ENCODE measurements around the gene MYO3B.
A peak's percentile ranks its signal among the peaks of the same experiment; 100 is the strongest.

Gene MYO3B

DNA sequence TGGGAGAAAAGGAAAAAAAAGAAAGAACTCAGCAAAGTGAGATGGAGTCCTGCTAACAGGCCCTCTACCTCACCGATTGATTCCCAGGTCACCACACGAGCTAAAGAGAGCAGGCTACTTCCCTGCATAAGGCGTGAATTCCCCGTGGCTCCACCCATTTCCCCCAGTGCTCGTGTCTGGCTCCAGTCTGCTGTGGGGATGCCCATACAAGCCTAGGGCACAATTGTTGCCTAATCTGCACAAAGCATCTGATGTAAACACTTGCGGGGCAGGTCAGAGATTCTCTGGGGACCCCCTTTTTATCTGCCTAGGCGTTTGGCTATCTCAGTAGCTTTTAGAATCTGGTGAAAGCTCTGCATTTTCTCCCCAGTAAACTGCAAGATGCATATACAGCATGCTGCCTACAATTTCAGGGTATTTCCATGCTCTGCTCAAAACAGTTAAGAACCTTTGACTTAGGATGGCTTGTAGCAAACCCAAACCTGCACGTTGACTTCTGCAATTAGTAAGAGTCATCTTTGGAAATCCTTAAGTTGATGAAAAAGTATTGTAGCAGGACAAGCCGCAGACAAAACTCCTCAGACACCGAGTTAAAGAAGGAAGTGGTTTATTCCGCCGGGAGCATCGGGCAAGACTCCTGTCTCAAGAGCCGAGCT lies 34.8 kb downstream of the MYO3B start:
- DNase-seq, result peak; percentile 29
- TF ChIP-seq GATA1 (IDR thresholded peaks at IDR 0.05; ENCODE audit: low read depth, low read length) (no peak), POLR2A (IDR thresholded peaks at IDR 0.05; ENCODE audit: low read length) (no peak)

DNA sequence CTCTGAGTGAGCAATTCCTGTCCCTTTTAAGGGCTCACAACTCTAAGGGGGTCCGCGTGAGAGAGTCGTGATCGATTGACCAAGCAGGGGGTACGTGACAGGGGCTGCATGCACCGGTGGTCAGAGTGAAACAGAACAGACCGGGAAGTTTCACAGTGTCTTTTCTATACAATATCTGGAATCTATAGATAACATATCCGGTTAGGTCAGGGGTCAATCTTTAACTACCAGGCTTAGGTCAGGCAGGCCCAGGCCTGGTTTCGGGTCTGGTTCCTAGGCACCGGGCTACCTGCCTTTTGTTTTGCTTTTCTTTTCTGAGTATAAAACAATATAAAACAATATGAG lies 35.3 kb downstream of the MYO3B start:
- DNase-seq, result peak; percentile 29 to 57

DNA sequence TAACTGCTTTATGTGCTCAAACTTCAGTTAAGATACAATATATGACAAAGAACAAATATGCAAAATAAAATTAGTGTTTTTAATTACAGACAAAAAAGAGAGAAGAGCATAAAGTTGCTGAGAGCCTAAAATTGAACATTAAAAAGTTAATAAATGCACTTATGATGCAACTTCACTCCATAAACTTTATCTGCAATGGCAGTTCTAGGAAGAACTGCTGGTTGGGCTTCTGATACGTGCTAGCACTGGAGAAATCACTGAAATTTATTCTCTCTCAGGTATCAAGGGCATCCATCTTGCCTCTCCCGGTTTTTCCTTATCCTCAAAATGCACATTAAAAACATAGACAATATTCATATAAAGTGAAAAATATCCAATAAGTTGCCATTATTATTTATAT lies 35.7 kb downstream of the MYO3B start:
- DNase-seq, result peak; percentile 37
- TF ChIP-seq POLR2A (IDR thresholded peaks at IDR 0.05; ENCODE audit: low read length) (no peak), GATA1 (IDR thresholded peaks at IDR 0.05; ENCODE audit: low read depth, low read length) (no peak)

DNA sequence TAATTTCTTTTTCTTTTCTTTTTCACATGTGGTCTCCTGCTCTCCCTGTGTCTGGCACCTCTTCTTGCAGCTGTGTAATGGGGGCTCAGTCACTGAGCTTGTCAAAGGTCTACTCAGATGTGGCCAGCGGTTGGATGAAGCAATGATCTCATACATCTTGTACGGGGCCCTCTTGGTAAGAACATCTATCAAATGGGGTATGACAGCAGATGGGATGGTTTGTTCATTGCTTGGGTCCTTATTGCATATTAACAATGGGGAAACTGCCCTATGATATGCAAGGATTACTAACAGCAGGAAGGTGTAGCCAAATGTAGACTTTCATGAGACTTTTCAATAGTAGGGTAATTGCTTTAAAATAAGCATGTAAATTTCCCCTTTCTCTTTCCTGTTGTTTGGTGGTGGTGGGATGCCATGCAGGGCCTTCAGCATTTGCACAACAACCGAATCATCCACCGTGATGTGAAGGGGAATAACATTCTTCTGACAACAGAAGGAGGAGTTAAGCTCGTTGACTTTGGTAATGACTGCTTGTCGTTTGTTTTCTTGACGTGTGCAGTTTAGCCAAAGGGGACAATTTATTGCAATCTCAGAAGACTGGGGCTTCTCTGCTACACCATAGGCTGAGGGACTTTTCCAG lies 36.5 kb downstream of the MYO3B start:
- TF ChIP-seq GATA1 (IDR thresholded peaks at IDR 0.05; ENCODE audit: low read depth, low read length), result no peak
- no peak for TF ChIP-seq POLR2A (IDR thresholded peaks at IDR 0.05; ENCODE audit: low read length)
- DNase-seq, result no peak

DNA sequence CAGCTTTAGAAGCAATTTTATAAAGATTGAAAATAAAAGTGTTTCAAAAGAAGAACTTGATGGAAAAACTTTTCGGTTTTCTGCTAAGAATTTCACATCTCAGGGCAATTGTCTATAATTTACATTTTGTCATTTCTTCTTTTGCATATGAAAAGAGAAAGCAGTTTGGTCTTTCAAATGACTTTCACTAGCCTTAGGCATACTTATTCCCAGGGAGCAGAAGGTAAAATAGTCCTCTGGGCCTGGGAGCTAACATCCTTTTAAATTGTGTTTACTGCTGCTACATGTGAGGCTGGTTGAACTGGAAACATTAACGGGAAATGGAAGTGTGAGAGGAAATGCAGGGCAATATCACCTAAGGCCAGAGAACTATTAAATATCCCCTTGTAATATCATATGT lies 37.1 kb downstream of the MYO3B start:
- TF ChIP-seq GATA1 (IDR thresholded peaks at IDR 0.05; ENCODE audit: low read depth, low read length) (no peak), POLR2A (IDR thresholded peaks at IDR 0.05; ENCODE audit: low read length) (no peak)
- DNase-seq, result no peak

DNA sequence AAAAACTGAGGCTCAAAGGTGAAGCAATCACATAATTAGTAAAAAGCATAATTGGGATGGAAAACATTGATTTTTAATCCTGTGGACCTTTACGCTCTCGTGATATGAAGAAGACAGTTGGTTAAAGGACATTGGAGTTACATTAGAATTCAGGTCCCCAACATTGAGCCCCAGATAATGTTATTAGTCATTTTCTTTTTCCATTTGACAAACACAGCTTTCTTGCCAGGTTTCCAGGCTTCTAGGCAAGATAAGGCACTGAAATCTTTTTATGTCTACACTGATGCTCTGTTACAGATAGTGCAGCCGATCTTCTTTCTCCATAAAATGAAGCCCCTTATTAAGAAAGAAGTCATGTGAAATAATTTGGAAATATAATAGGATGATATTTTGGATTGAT lies 38.5 kb downstream of the MYO3B start:
- peak in 1 of 2 experiments; percentile 48 for DNase-seq
- TF ChIP-seq POLR2A (IDR thresholded peaks at IDR 0.05; ENCODE audit: low read length) (no peak), GATA1 (IDR thresholded peaks at IDR 0.05; ENCODE audit: low read depth, low read length) (no peak)

DNA sequence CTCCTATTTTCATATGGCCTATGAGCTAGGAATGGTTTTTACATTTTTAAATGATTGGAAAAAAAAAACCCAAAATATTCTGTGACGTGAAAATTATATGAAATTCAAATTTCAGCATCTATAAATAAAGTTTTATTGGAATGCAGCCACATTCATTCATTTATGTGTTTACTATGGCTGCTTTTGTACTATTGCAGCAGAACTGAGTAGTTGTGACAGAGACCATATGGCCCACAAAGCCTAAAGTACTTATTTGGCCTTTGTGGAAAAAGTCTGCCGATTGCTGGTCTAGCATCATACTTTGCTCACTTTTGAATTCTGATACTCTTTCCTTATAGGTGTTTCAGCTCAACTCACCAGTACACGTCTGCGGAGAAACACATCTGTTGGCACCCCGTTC lies 39.0 kb downstream of the MYO3B start:
- DNase-seq, result no peak
- TF ChIP-seq GATA1 (IDR thresholded peaks at IDR 0.05; ENCODE audit: low read depth, low read length), result no peak
- no peak for TF ChIP-seq POLR2A (IDR thresholded peaks at IDR 0.05; ENCODE audit: low read length)

DNA sequence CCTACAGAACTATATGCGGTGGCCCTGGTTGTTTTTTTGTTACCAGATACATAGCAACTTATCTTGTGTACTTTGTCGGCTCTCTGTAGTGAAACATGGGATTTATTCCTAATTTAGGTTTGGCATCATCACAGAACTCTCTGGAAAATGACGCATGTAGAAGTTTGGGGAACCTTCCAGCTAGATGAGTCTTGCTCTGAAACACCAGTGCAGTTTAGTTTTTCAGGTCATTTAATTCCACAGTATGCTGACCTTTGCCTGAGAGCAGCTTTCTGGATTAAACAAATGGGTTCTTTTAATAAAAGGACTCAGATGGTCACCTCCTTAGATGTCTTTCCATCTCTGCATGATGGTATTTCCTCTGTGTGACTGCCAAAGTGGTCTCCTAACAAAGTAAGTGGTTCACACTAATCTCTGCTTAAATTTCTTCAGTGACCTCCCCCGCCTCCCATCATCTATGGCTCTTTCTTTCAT lies 39.9 kb downstream of the MYO3B start:
- no peak for DNase-seq
- TF ChIP-seq GATA1 (IDR thresholded peaks at IDR 0.05; ENCODE audit: low read depth, low read length) (no peak), POLR2A (IDR thresholded peaks at IDR 0.05; ENCODE audit: low read length) (no peak)

DNA sequence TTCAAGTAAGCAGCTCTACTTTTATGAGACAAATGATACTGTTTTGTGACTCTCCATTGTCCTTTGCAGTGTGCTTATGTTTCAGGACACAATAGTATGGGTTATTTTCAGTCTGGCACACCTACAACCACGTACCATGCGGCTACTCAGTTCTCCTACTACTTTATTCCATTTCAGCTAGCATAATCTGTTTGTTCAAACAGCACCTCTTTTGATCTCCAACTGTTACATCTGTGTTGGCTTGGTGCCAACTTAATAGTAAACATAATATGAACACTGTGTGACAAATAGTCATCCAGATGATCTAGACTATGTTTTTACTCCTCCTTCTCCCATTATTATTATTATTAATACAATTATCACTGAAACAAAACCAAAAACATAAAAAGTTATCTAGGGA lies 40.5 kb downstream of the MYO3B start:
- no peak for DNase-seq
- TF ChIP-seq POLR2A (IDR thresholded peaks at IDR 0.05; ENCODE audit: low read length), result no peak
- TF ChIP-seq GATA1 (IDR thresholded peaks at IDR 0.05; ENCODE audit: low read depth, low read length), result no peak

DNA sequence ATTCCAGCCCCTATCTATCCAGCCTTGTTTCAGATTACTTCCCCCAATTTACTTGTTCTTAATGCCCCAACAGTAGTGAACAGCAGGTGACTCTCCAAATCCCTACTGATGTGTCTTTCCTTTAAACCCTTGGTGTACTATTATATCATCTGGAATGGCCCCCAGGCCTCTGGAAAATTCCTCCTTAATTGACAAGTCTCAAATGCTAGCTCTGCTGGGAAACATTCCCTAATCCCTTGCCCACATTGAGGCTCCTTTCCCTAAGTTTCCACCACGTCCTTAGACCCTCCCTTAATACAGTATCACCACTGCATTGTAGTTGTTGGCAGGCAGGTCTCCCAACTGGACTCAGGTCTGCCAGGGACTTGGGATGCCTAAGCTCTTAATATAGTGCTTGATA lies 41.0 kb downstream of the MYO3B start:
- no peak for TF ChIP-seq POLR2A (IDR thresholded peaks at IDR 0.05; ENCODE audit: low read length)
- TF ChIP-seq GATA1 (IDR thresholded peaks at IDR 0.05; ENCODE audit: low read depth, low read length), result no peak
- no peak for DNase-seq

DNA sequence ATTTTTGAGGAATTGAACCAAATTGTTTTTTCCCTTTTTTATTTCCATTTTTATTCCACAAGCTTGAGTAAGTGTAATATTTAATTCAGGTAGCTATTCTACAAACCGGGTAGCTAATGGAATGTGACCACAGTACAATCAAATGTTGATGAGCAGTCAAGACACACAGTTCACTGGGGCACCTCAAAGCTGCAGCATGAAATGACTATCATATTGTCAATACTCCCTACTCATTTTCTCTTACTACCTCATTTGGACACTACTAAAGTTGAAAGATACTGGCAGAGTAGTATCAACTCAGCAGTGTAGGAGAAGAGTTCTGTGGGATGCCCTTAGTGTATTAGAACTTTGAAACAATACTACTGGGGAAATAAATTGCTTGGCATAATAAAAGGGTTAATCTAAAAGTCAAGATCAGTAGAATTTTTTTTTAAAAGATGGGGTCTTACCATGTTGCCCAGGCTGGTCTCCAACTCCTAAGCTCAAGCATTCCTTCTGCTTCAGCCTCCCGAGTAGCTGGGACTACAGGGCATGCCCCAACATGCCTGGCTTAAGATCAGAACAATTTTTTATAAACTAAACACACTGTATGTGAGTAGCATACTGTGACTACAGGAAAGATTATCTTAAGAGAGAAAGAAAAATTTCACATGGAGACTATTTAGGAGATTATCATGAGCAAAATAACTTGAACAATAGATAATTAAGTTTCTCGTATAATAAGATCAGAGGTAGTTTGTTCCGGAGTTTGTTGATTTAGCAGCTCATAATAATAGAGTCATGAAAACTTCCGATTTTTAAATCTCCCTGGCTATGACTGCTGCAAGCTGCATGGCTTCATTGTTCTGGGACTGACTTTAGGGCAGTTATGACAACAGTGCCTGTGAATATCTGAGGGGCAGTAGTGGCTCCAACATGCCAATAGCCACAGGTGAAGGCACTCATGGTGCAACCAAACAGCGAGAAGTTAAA lies 43.7 kb downstream of the MYO3B start:
- TF ChIP-seq POLR2A (IDR thresholded peaks at IDR 0.05; ENCODE audit: low read length) (no peak), GATA1 (IDR thresholded peaks at IDR 0.05; ENCODE audit: low read depth, low read length) (no peak)
- peak in 1 of 2 experiments; percentile 15 for DNase-seq

DNA sequence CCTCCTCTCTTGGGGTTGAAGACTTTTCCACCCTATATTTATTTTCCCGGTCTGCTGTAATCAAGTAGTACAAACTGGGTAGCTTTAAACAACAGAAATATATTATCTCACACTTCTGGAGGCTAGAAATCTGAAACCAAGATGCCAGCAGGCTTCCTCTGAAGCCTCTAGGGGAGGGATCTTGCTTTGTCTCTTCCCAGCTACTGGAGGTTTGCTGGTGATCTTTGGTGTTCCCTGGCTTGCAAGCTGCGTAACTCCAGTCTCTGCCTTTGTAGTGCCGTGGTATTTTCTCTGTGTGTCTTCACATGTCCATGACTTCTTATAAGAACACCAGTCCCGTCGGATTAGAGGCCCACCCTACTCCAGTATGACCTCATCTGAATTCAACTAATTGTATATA lies 44.4 kb downstream of the MYO3B start:
- DNase-seq, result peak in 1 of 2 experiments; percentile 11
- TF ChIP-seq POLR2A (IDR thresholded peaks at IDR 0.05; ENCODE audit: low read length), result no peak
- TF ChIP-seq GATA1 (IDR thresholded peaks at IDR 0.05; ENCODE audit: low read depth, low read length), result no peak

DNA sequence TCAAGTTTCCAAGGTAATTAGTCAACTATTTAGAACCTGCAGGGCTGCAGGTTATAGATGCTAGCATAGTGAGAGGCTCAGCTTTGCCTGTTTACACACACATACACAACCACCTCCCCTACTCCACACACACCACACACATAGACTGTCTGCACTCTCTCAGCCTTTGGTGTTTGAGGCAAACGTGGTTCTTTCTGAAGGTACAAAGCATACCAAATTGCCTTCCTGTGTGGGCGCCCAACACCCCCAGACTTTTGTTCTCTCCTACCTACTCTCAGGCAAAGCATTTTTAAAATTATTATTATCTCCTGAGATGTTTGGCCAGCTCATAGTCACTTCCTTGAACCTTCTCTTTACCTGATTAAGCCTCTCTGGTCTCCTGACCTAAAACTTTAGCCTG lies 44.9 kb downstream of the MYO3B start:
- TF ChIP-seq GATA1 (IDR thresholded peaks at IDR 0.05; ENCODE audit: low read depth, low read length), result no peak
- no peak for TF ChIP-seq POLR2A (IDR thresholded peaks at IDR 0.05; ENCODE audit: low read length)
- no peak for DNase-seq

DNA sequence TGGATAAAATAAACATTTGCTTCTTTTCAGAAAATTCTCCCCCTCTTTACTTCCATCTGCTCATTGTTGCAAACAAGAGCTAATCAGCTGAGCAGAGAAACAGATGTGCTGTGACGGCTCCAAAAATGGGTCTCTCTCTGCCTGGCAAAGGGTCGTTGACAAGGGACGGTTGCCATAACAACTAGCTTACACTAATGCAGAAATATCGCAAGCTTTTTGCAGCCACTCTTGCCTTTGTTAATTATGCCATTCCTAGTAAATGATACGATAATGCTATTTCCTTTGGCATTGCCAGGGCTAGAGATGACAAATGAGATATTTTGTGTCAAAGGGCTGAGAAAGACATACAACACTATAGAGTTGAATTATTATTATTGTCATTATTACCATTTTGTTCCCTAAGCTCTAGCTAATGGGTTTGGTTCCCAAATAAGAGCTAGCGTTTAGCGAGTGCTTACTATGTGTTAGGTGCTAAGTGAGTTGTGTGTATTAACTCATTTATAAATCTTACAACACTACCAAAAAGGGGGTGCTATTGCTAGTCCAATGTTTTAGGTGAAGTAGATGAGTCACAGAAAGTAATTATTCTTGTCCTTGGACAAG lies 46.8 kb downstream of the MYO3B start:
- no peak for DNase-seq
- no peak for TF ChIP-seq GATA1 (IDR thresholded peaks at IDR 0.05; ENCODE audit: low read depth, low read length)
- TF ChIP-seq POLR2A (IDR thresholded peaks at IDR 0.05; ENCODE audit: low read length), result no peak
